Stimulated activated naive B cell treated with anti-CD40 and anti-IgM and Interleukin-4, amounts not matched to agents 10 μg/mL and 1 μg/mL and 100 μg/mL, for 72 hours (primary cell): Measurements from ENCODE around the gene RAB8B.

ENCODE experiments used
- ATAC-seq, 2 donors: fragments of 150-1000 bp; cut with Tn5 transposase; replicated peaks; 2 replicates each; pipeline ENCODE4 v1.10.0; 2021; ENCODE audit warnings: moderate library complexity in 1 of 2
- DNase-seq: peaks from one replicate; pipeline ENCODE4 v3.0.0; 2021
- H3K27ac Mint-ChIP-seq: one replicate; pipeline ENCODE4 v1.8.0; 2022; ENCODE audit warnings: mild to moderate bottlenecking, mixed read lengths
- H3K27me3 Mint-ChIP-seq, 2 donors: one replicate each; pipeline ENCODE4 v1.8.0; 2022; ENCODE audit warnings: mixed read lengths in 2 of 2
- H3K36me3 Mint-ChIP-seq, 2 donors: one replicate each; pipeline ENCODE4 v1.8.0; 2022; ENCODE audit warnings: mixed read lengths in 2 of 2, mild to moderate bottlenecking in 1 of 2
- H3K4me1 Mint-ChIP-seq, 2 donors: one replicate each; pipeline ENCODE4 v1.8.0; 2022; ENCODE audit warnings: mixed read lengths in 2 of 2, mild to moderate bottlenecking in 1 of 2
- H3K4me3 Mint-ChIP-seq, 2 donors: one replicate each; pipeline ENCODE4 v1.8.0; 2022; ENCODE audit warnings: mild to moderate bottlenecking in 2 of 2, mixed read lengths in 2 of 2, moderate library complexity in 1 of 2
- H3K9me3 Mint-ChIP-seq, 2 donors: one replicate each; pipeline ENCODE4 v1.8.0; 2022; ENCODE audit warnings: mixed read lengths in 2 of 2, mild to moderate bottlenecking in 1 of 2

RAB8B gene

GRCh38 chr15:63244399-63244798 is 55.0 kb downstream of the RAB8B start:
- ATAC-seq: no peak
- Mint-ChIP-seq H3K27ac (peak overlapping the region; percentile 2), H3K36me3 (peaks cover 46 to 64% of the 10 kb centered on the region in 2 donors), H3K9me3 (no peaks in the 10 kb centered on the region), H3K4me3 (no peak overlapping the region), H3K4me1 (peaks cover 28 to 53% of the 10 kb centered on the region in 2 donors), H3K27me3 (no peaks in the 10 kb centered on the region)
- DNase-seq: no peak

DNA sequence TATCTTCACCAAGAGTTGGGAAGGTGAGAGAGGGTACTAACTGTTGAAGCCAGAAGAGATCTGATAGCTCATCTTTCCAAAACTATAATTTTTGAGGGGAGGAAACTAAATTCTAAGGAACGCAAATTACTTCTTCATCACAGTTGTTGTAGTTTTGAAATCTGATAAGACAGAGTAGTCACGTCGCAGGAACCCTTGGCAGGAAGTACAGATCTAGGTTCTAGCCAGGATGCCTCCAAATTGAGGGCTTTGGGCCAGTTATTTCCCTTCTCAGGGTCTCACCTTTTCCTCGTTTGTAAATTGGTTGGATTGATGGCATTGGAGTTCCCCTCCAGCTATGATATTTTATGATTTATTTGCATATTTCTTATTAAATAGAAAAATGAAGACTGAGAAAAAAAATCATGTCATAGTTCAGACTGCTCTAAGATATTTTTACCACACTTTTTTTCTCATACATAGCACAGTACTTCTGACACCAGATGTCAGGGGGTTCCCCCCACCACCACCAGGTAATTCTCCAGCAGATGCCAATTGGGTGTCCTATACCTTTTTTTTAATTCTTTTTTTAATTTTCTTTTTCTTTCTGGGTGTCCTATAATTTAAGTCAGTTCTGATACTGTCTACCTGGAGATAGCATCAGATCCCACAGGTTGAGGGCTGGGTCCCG is 55.7 kb downstream of the RAB8B start:
- ATAC-seq: peak; percentile 64 to 73

GRCh38 chr15:63246691-63247469 is 57.5 kb downstream of the RAB8B start:
- Mint-ChIP-seq H3K4me3 (no peak overlapping the region), H3K27me3 (no peaks in the 10 kb centered on the region), H3K9me3 (no peaks in the 10 kb centered on the region), H3K4me1 (peaks cover 21 to 39% of the 10 kb centered on the region in 2 donors), H3K36me3 (peaks cover 45 to 66% of the 10 kb centered on the region in 2 donors), H3K27ac (no peak overlapping the region)
- no peak for DNase-seq
- ATAC-seq: no peak

More for the DNA sequence above, 55.7 kb downstream of the RAB8B start:
- H3K4me1 Mint-ChIP-seq: peaks cover 25 to 46% of the 10 kb centered on the region in 2 donors
- H3K9me3 Mint-ChIP-seq: no peaks in the 10 kb centered on the region
- peaks cover 44 to 62% of the 10 kb centered on the region in 2 donors for H3K36me3 Mint-ChIP-seq
- no peak for DNase-seq
- H3K27me3 Mint-ChIP-seq: no peaks in the 10 kb centered on the region
- no peak overlapping the region for H3K27ac Mint-ChIP-seq
- H3K4me3 Mint-ChIP-seq: no peak overlapping the region

- Mint-ChIP-seq H3K27me3 (no peaks in the 10 kb centered on the region), H3K27ac (peak overlapping the region; percentile 57), H3K36me3 (peaks cover 24 to 53% of the 10 kb centered on the region in 2 donors), H3K9me3 (no peaks in the 10 kb centered on the region), H3K4me1 (peaks cover 4 to 13% of the 10 kb centered on the region in 2 donors), H3K4me3 (no peak overlapping the region)
- DNase-seq (no peak), ATAC-seq (no peak)
These were observed 61.0 kb downstream of the RAB8B start for GRCh38 chr15:63250312-63250965.

- no peak overlapping the region for H3K4me3 Mint-ChIP-seq
- DNase-seq: no peak
- peaks cover 23 to 57% of the 10 kb centered on the region in 2 donors for H3K36me3 Mint-ChIP-seq
- peaks cover 6 to 11% of the 10 kb centered on the region in 2 donors for H3K4me1 Mint-ChIP-seq
- no peaks in the 10 kb centered on the region for H3K27me3 Mint-ChIP-seq
- H3K9me3 Mint-ChIP-seq: no peaks in the 10 kb centered on the region
- H3K27ac Mint-ChIP-seq: no peak overlapping the region
- ATAC-seq: no peak
These were observed 62.3 kb downstream of the RAB8B start for GRCh38 chr15:63251701-63252100.

DNA sequence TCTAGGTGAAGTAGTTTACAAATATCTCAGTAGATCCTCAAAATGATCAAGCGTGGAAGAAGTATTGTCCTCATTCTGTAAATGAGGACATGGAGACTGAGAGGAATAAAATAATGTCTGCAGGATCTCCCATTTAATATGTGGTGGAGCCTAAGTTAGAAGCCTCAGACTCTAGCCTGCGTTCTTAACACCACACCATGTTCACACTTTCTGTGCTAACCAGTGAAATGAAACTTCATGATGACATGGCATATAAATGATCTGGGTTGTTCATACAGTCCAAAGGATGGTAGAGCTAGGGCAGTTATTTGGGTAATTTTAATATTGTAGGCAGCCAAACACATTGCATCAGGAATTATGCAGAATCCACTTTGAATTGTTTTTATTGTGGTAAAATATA is 62.9 kb downstream of the RAB8B start:
- H3K4me1 Mint-ChIP-seq: peaks cover 5 to 6% of the 10 kb centered on the region in 2 donors
- no peaks in the 10 kb centered on the region for H3K9me3 Mint-ChIP-seq
- no peak overlapping the region for H3K27ac Mint-ChIP-seq
- no peaks in the 10 kb centered on the region for H3K27me3 Mint-ChIP-seq
- no peak overlapping the region for H3K4me3 Mint-ChIP-seq
- H3K36me3 Mint-ChIP-seq: peaks cover 20 to 51% of the 10 kb centered on the region in 2 donors
- DNase-seq (no peak), ATAC-seq (no peak)

DNA sequence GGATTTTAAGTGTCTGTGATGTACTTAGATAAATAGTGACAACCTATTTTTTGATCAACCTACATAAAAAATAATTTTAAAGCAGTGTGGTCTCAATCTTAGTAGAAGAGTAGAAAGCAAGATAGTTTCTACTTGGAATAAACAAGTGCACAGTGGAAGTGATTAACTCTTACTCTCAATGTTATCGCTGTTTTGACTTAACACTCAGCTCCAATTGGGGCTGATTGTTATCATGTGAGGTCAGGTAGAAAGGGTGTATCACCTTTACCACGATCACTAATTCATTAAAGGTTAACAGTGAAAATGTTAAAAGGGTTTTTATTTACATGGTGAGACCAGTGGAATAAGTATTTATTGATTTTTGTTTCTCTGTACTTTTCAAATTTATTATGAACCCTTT is 65.6 kb downstream of the RAB8B start:
- Mint-ChIP-seq H3K9me3 (no peaks in the 10 kb centered on the region), H3K27ac (no peak overlapping the region), H3K4me3 (no peak overlapping the region), H3K36me3 (peaks cover 31 to 45% of the 10 kb centered on the region in 2 donors), H3K27me3 (no peaks in the 10 kb centered on the region), H3K4me1 (peaks cover 5% of the 10 kb centered on the region in 2 donors)
- no peak for ATAC-seq
- no peak for DNase-seq

DNA sequence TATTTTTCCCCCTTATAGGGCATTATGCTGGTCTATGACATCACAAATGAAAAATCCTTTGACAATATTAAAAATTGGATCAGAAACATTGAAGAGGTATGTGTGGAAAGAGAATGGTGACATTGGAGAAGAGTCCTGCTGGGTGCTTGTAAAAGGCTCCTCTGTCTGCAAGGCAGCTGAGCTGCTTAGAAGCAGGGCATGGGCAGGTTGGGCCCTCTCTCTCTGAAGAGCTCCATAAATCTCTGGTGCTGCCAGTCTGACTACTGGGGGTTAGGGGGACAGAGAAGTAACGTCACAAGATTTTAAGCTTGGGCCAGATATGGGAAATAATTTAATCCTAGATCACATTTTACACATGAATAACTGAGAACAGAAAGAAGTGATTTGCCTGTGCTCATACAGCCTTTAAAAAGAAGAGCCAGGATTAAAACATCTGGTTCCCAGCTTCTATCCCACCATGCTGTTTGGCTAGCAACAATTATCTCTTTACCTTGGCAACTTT is 66.1 kb downstream of the RAB8B start:
- DNase-seq: no peak
- H3K36me3 Mint-ChIP-seq: peaks cover 30 to 44% of the 10 kb centered on the region in 2 donors
- no peaks in the 10 kb centered on the region for H3K9me3 Mint-ChIP-seq
- H3K4me3 Mint-ChIP-seq: no peak overlapping the region
- peaks cover 5% of the 10 kb centered on the region in 2 donors for H3K4me1 Mint-ChIP-seq
- peak overlapping the region; percentile 51 for H3K27ac Mint-ChIP-seq
- ATAC-seq: no peak
- H3K27me3 Mint-ChIP-seq: no peaks in the 10 kb centered on the region

- Mint-ChIP-seq H3K36me3 (peaks cover 38 to 49% of the 10 kb centered on the region in 2 donors), H3K9me3 (no peaks in the 10 kb centered on the region), H3K27ac (no peak overlapping the region), H3K27me3 (no peaks in the 10 kb centered on the region), H3K4me1 (peaks cover 5% of the 10 kb centered on the region in 2 donors), H3K4me3 (no peak overlapping the region)
- ATAC-seq (no peak), DNase-seq (no peak)
These were observed 67.2 kb downstream of the RAB8B start for GRCh38 chr15:63256433-63257274.

DNA sequence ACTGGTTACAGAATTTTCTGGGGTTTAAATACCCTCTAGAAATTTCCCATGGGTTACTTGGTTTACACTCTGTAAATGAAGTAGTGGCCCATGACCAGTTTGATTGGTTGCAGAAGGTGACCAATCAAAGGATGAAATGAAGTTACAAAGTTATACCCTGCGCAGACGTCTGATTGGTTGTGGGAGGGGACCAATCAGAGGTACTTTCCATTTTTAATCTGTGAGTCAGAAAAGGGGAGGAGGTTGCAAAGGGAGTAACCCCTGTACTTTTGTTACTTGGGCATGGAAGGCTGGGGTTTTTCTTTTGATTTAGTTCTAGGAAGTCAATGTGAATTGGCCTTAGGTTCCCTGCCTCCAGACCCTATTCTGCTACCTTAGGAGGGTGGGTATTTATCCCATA is 69.3 kb downstream of the RAB8B start:
- Mint-ChIP-seq H3K9me3 (no peaks in the 10 kb centered on the region), H3K4me1 (peaks cover 5% of the 10 kb centered on the region in 2 donors), H3K27ac (no peak overlapping the region), H3K36me3 (peaks cover 45 to 49% of the 10 kb centered on the region in 2 donors), H3K27me3 (no peaks in the 10 kb centered on the region), H3K4me3 (no peak overlapping the region)
- ATAC-seq: peak in 1 of 2 donors; percentile 36
- DNase-seq: no peak

- peaks cover 0 to 4% of the 10 kb centered on the region in 2 donors for H3K4me1 Mint-ChIP-seq
- H3K27ac Mint-ChIP-seq: no peak overlapping the region
- H3K27me3 Mint-ChIP-seq: no peaks in the 10 kb centered on the region
- no peak overlapping the region for H3K4me3 Mint-ChIP-seq
- DNase-seq (no peak), ATAC-seq (no peak)
- peaks cover 40 to 46% of the 10 kb centered on the region in 2 donors for H3K36me3 Mint-ChIP-seq
- H3K9me3 Mint-ChIP-seq: no peaks in the 10 kb centered on the region
These were observed 71.4 kb downstream of the RAB8B start for GRCh38 chr15:63260791-63261190.

DNA sequence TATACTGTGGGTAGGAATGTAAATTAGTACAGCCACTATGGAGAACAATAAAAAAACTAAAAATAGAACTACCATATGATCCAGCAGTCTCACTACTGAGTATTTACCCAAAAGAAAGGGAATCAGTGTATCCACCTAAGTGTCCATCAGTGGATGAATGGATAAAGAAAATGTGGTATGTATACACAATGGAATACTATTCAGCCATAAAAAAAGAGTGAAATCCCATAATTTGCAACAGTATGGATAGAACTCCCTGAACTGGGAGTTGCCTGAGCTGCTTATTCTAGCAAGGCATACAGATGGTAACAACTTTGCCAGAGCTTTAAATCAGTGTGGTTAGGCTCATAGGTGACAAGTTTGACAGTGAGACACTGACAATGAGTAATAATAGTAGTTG is 71.9 kb downstream of the RAB8B start:
- DNase-seq (no peak), ATAC-seq (no peak)
- Mint-ChIP-seq H3K4me1 (peaks cover 0 to 4% of the 10 kb centered on the region in 2 donors), H3K36me3 (peaks cover 40 to 43% of the 10 kb centered on the region in 2 donors), H3K9me3 (no peaks in the 10 kb centered on the region), H3K27ac (peak overlapping the region; percentile 51), H3K4me3 (no peak overlapping the region), H3K27me3 (no peaks in the 10 kb centered on the region)

DNA sequence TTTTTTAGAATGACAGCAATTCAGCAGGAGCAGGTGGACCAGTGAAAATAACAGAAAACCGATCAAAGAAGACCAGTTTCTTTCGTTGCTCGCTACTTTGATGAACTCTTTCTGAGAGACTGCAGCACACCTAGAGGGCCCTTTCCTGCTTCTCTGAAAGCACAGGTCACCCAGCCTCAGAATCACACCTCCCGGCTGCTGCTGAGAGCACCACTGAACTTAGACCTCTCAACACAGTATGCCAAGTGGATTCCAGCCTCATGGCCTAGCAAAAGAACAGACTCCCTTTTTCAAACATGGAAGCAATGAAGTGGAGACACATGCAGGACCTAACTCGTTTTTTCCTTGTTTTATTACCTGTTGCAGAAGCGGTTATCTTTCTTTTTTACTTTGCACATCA is 74.1 kb downstream of the RAB8B start:
- Mint-ChIP-seq H3K4me1 (no peaks in the 10 kb centered on the region), H3K36me3 (peaks cover 32 to 37% of the 10 kb centered on the region in 2 donors), H3K4me3 (no peak overlapping the region), H3K27ac (no peak overlapping the region), H3K9me3 (no peaks in the 10 kb centered on the region), H3K27me3 (no peaks in the 10 kb centered on the region)
- ATAC-seq: no peak
- no peak for DNase-seq
